GM19395 (cell line): ENCODE data around the gene CBFA2T3.

Source experiments
- ATAC-seq: cut with Tn5 transposase; IDR thresholded peaks from one replicate; pipeline ENCODE4 v1.9.1; 2021; ENCODE audit warnings: mild to moderate bottlenecking, moderate library complexity; ENCODE audit not compliant: unreplicated experiment

The CBFA2T3 gene

DNA sequence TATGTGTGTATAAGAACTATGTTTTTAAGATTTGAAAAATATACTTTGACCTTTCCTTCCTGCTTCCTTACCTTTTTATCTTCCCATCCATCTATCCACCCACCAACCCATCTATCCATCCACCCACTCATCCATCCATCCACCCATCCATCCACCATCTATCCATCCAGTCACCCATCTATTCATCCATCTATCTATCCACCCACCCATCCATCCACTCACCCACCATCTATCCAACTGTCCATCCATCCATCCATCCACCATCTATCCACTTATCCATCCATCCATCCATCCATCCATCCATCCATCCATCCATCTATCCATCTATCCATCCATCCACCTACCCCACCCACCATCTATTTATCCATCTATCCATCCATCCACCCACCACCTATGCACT is 12.4 kb downstream of the CBFA2T3 start:
- no peak for ATAC-seq

DNA sequence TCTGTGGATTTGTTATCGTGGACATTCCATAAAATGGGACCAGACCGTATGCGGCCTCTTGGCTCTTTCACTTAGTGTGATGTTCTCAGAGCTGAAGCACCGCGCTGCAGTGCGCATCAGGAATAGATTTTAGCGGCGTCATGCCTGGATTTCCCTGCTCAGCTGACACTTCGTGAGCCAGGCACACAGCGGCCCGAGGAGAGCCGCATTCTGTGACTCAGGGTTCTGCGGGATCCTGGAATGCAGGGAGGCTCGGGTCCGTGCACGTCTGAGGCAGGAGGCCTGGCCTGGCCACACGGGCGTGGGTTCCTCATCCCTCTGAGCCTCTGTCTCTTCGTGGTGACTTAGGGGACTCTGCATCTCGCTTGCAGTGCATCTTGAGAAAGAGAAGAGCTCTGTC is 13.4 kb downstream of the CBFA2T3 start:
- ATAC-seq, result no peak

DNA sequence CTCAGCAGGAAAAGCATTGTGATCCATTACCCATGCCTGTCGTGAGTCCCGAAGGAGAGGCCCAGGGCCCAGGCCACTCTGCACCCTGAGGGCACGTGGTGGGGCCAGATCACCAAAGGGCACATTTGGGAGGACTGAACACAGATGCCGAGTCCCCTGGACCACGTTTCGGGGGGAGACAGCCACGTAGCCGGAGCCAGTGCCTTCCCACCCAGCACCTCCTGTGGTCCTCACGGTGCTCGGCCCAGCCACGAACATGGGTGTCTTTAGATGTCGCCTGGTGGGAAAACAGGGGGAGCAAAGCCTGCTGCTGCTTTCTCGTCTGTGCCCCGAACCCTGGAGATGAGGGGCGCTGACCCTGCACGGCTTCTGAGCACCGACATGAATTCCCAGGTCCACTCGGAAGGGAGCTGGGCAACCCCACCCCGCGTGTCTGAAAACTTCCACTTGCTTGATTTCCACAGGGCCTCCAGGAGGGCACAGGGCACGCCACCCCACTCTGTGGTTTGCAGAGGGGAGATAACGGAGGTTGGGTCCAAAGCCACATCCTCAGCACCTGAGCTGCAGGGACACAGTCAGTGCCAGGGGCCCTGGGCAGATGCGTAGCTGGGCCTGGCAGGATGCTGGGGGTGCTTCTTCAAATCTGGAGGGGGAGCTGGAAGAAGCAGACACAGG is 14.4 kb downstream of the CBFA2T3 start:
- no peak for ATAC-seq

DNA sequence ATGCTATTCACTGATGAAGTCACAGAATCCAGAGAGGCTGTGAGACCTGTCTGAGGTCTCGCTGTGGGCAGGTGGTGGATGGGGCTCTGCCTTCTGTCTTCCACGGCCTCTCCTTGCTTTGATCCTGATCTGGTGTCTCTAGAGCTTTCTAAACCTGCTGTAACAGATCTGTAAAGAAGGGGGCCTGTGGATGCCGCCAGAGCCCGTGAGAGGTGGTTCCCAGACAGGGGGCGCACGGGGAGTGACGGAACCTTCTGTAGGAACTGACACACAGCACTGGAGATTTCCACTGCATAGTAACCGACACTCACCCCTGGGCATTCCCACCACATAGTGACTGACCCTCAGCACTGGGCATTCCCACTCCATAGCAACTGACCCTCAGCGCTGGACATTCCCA is 16.0 kb downstream of the CBFA2T3 start:
- no peak for ATAC-seq

DNA sequence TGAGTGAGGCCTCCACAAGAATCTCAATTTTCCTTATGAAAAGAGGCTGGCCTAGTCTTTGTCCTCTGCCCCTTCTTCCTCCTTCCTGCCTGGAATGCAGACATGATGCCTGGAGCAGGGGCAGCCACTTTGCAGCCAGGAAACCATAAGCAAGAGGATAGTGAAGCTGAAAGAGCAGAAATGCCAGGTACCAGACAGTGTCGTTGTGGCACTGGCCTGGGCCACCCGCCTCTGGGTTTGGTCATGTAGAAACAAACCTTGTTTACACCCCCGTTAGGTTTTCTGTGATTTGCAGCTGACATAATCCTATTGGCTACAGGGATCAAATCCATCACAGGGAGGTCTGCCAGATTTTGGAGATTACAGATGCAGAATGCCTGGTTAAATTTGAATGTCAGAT is 16.5 kb downstream of the CBFA2T3 start:
- ATAC-seq, result no peak

DNA sequence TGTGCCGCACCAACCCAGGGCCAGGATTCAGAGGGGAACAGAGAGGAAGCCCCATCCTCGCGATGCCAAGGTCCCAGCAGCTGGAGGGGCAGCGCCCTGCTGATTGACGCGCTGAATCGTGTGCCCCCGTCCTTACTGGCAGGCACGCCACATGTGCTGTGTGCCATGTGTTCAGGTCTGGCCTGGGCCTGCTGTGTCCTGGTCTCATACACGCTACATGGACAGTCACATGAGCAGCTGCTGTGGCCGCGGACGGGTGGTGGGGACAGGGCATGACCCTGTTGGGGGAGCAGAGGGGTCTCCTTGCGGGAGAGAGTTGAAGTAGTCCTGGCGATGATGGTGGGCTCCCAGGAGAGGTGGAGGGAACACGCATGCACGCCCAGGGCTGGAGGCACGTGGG is 18.0 kb downstream of the CBFA2T3 start:
- no peak for ATAC-seq

DNA sequence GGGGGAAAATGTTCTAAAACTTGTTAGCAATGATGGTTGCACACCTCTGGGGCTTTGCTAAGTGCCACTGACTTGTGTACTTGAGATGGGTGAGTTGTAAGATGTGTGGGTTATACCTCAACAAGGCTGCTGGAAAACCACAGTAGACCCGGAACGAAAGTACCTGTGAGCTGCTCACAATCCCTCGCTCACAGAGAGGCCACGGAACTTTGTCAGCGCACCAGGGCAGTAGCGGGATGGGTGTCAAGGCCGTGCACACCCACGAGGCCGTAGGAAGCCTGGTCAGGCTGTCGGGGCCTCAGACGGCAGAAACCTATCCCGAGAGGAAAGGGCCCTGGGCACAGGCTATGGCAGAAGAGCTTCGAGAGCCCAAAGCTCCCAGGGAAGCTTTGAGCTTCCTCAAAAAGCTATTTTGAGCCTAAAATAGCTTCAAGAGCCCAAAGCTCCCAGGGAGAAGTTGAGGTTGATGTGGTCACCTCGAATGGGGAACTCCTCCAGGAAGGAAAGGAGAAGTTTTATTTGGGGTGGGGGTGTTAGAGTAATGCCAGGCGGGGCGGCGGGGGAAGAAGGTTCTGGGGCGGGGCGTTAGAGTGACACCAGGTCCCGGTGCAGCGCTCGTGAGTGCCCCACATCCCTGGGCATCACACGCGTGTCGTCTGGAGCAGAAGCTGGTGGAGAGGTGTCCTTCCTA is 19.0 kb downstream of the CBFA2T3 start:
- no peak for ATAC-seq

DNA sequence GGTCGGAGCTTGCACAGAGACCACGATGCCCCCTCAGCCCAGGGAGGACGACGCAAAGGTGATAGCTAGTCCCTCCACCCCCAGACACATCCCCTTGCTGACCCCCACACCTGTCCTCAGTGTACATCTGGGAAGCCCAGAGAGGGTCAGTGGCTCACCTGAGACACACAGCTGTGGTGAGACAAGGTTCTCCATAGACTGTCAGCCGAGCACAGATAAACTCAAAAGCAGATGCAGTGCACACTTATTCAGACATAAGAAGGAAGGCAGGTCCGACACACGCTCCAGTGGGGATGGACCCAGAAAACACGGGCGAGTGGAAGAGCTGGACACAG is 19.6 kb downstream of the CBFA2T3 start:
- ATAC-seq, result no peak

DNA sequence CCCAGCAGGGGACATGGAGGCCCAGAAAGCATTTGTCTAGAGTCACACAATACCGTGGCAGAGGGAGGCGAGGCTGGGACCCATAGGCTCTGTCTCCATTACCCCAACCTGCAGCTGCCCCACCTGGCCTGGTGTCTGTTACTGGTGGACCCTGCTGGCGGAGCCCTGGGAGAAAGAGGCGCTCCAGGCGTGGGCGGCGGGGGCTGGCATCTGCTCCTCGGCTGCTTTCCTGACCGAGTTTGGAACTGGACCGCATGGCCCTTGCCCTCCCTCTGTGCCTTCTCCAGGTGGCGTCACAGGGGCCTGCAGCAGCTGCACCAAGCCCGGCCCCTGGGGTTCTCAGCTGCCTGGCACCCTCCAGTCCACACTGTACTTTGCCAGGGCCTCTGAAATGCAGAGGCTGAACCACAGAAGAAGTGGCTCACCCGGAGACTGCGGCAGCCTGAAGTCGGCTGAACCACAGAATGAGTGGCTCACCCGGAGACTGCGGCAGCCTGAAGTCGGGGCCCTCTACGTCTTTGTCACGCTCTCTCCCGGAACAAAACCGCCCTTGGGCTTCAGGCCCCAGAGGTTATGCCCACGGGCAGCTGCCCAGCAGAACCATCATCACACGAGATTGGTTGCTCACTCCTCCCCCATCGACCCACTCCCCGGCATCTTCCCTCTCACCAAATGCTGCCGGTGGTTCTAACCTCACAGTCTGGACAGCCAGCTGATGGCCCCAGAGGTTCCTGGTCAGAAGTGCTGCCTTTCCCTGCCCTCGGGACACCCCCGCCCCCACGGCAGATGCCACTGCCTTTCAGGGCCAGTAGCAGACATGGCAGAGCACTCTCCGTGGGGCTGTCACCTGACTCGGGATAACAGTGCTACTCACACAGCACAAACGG is 20.2 kb downstream of the CBFA2T3 start:
- no peak for ATAC-seq

DNA sequence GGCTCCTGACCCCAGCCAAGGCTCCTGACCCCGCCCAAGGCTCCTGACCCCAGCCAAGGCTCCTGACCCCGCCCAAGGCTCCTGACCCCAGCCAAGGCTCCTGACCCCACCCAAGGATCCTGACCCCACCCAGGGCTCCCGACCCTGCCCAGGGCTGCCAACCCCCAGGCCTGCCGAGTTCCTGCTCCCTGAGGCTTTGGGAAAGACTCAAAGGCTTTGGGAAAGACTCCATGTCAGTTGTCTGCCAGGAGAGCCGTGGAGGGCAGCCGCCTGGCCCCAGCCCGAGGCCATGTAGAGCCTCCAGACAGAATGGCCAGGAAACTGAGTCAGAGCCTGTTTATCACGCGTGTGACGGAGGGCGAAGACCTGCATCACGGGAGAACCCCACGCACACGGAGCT is 21.1 kb downstream of the CBFA2T3 start:
- no peak for ATAC-seq

DNA sequence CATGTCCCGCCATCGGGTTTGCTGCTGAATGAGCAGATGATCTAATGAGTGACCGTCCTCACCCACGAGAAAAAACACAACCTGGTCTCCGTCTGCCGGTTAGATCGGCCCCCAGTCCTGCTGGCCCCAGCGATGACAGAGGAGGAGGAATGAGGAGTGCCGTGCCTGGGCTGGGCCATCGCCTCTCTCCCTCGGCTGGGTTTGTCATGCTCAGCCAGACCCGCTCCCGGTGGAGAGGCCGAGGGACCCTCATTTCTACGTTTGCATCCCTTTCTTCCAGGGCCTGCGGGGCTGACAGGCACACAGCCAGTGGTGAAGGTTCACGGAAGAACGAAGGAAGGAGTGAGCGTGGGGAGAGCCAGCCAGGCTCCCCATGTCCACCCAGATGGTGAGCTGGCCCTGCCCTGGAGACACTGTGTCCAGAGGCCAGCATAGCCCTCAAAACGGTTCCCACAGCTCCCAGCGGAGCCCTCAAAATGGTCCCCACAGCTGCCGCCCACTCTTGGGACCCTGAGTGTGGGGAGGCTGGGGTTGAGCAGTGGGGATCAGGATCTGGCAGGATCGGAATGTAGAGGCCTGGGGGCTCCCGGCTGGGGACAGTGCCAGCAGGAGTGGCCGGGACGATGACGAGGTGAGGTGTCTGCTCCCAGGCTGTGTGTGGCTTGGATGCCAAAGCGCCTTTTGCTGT is 23.9 kb downstream of the CBFA2T3 start:
- ATAC-seq, result no peak

DNA sequence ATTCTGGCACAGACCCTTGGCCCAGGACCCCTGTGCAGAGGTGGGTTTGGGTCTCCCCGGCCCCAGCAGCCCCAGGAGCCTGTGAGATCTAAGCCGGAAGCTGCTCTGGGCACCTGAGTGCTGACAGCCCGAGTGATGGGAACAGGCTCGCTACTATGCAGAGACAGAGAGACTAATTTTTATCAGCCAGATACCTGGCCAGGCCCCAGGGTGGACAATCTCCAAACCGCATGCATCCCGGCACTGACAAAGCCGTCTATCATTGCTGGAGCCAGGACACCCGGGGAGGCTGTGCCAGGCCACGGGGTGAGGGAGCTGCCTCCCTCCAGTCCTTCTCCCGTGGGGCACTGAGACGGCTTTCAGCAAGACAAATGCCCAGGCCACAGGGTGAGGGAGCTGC is 25.0 kb downstream of the CBFA2T3 start:
- no peak for ATAC-seq

DNA sequence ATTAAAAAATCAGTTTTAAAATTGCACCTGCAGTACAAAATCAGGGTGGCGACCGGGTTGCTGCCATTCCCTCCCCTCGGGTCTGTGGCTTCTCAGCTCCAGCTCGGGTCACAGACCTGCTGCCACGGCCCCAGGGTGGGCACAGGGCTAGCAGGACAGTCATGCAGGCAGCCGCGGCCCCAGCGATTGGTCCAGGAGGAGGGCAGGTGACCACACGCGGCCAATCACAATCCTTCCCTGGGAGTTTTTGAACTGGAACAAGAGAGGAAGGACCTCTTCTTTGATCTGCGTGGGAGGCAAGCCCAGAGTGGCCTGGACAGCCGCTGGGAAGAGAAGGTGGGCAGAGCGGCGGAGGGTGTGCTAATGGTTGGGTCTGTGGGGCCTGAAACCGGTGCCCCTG is 25.5 kb downstream of the CBFA2T3 start:
- ATAC-seq, result no peak

DNA sequence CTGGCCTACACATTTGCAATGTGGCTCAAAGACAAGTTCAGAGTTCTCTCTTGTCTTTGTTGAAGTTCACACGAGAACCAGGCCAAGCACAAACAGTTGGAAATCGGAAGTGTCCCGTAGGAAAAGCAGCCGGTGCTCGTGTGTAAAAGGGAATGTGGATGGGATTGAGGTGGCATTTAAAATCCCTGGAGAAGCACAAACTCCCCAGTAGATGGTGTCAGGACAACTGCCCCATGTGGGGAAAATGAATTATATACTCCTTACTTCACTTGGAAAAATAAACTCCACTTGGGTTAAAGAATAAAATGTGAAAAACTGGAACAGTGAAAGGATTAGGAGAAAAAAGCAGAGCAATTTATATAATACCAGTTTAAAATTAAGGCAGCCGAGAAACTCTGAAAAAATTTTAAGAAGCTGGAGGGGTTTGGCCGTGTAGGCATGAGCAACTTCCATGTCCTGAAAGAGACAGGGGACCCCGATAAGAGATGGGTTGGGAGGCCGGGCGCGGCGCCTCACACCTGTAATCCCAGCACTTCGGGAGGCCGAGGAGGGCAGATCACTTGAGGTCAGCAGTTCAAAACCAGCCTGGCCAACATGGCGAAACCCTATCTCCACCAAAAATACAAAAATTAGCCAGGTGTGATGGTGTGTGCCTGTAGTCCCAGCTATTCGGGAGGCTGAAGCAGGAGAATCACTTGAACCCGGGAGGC is 28.1 kb downstream of the CBFA2T3 start:
- no peak for ATAC-seq

DNA sequence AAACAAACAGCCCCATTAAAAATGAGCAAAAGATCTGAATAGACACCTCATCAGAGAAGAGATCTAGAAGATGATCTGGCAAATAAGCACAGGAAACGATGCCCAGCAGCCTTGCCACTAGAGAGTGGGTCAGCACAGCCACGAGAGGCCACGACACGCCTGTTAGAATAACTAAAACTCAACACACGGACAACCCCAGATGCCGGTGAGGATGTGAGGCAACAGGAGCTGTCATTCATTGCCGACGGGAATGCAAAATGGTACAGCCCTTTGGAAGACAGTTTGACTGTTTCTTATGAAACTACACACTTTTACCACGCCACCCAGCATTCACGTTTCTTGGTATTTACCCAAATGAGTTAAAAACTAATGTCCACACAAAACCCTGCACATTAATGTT is 31.5 kb downstream of the CBFA2T3 start:
- ATAC-seq, result no peak

DNA sequence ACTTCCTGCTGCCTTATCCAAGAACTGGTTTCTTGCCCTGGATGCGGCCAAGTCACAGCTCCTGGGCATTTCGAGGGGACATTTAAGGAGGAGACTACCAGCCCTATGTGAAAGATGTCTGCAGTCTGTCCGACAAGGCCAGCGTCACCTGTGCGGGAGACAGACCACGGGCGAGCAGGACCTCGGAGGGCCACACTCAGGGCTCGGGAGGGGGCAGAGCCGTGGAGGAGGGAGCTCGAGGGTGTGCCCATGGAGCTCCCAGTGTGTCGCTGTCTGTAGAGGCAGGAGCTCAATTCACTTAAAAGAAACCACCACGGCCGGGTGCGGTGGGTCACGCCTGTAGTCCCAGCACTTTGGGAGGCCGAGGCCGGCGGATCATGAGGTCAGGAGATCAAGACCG is 33.3 kb downstream of the CBFA2T3 start:
- no peak for ATAC-seq

DNA sequence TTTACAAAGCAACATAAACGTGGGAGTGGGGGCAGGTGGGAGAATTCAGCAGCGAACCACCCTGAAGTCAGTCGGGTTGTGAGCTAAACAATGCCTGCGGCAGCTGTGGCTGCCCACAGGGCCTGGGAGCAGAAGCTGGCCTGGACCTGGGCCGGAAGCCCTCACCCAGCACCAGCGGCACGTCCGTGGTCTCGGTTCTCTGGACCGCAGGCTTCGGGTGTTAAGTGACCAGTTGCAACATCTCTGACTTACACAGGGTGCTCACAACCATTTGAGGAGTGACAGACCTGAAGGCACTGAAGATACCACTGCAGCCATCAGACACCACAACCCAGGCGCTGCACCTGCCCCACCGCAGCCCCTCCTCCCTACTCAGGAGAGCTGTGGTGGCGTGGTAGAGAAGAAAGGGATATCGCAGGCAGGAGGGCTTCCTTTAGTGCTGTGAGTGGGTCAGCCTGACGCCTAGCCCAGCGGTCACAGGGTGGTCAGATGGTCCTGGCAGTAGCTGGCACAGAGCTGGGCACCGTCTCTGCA is 33.8 kb downstream of the CBFA2T3 start:
- ATAC-seq, result no peak

DNA sequence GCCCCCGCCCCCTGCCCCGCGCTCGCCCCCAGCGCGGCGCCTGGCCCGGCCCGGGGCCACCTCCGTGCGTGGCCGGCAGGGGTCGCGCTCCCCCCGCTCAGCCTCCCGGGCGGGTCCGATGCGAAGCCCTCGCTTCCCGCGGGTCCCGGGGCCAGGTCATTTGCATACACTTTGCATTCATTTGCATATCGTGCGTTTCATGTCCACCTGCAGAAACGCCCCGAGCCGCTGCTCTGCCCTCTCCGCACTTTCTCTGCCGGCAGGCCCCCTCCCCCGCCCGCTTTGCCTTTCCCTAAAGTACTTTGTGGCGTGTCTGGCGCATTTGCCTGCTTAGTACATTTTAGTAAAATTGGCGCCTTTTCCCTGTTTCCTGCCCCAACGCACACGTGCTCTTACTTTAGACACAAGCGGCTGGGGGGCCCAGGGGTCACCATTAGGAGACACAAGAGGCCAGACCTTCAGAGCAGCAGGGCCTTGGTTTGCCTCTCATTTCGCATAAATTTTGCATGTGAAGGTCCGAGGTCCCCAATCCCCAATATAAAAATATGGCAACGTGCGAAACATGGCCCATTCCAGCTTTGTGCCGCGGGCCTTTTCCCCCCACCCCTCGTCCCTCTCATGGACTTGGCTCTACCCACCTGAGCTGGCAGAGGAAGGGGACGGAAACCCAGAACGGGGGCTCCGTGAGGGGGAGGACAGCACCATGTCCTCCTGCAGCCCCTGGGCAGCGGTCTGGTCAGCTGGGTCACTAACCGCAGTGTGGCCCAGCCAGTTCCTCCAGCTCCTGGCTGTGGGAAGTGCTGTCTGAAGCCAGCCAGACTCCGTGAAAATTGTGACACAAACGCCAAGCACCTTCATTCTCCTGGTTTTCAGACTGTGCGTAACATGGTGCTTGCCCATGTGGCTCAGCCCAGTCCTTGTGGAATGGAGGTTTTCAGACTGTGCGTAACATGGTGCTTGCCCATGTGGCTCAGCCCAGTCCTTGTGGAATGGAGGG is 34.8 kb downstream of the CBFA2T3 start:
- ATAC-seq, result no peak
